22Rv1 (cell line): ENCODE results near the gene PDLIM3.

Experiments
- H3K27ac ChIP-seq: fragments of 450-650 bp; 2 replicates; pipeline ENCODE4 v1.5.1; 2017
- CTCF ChIP-seq: fragments of 450-650 bp; IDR thresholded peaks from 2 replicates; pipeline ENCODE4 v1.5.1; 2017; ENCODE audit warnings: mild to moderate bottlenecking
- ZFX ChIP-seq: fragments of 450-650 bp; IDR thresholded peaks from 2 replicates; pipeline ENCODE4 v1.6.1; 2017; ENCODE audit warnings: antibody characterized with exemption, borderline replicate concordance

PDLIM3 gene

DNA sequence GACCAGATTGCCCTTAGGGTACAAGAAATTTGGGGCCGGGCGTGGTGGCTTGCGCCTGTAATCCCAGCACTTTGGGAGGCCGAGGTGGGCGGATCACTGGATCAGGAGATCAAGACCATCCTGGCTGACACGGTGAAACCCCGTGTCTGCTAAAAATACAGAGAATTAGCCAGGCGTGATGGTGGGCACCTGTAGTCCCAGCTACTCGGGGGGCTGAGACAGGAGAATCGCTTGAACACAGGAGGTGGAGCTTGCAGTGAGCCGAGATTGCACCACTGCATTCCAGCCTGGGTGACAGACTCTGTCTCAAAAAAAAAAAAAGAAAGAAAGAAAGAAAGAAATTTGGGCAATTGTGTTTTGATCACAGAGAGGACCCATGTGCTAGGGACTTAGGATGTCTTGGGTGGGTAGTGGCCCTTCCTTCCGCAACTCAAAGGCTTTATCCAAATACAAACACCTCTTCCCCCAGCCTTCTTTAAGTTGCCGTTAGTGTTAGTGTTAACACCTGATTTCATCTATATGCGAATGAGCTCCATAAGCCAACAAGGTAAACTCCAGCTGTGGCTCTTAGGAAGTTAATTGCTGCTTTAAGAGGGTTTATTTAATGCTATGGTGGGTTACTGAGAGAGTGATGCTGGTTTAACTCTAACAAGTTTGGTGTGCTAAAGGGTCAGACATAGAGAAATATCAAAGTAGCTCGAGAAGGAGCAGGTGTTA, 55.1 kb downstream of the PDLIM3 start:
- TF ChIP-seq ZFX (no peak), CTCF (no peak)
- no peak overlapping the region for H3K27ac ChIP-seq

DNA sequence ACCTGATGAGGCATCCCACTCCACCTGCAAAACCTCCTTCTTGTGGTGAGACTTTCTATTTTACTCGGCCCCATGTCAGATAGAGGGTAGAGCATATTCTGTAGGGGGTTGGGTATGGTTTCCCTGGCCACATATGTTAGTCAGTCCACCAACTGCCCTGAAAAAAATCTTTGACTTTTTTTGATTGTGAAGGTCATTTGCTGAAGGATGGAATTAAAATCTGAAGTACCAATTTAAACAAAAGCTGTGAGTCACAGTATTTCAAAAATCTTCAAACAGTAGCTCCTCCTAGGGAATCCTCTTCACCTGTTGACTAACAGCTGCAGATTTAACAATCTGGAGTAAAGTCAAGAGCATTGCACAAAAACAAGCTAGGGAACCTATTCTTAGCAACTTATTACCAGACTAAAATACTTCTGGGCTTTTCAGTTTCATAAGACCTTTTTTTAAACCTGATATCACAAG, 55.8 kb downstream of the PDLIM3 start:
- H3K27ac ChIP-seq, result no peak overlapping the region
- TF ChIP-seq ZFX (no peak), CTCF (no peak)

DNA sequence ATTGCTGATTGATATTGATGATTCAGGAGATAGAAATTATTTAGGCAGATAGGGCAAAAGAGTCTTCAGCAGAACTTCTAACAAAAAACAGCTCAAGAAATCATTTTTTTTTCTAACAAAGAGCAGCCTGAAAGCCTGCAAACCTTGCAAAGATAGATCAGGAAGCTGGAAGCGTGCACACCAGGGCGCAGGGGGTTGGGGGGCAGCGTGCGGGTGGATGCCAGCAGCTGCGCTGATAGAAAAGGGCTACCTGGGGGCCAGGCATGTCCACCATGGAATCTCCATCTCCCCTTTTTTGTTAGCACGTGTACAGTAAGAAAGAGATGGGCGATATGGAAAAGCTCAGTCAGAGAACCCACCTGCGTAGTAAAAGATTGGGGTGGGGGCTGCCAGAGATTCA, 62.1 kb downstream of the PDLIM3 start:
- no peak overlapping the region for H3K27ac ChIP-seq
- no peak for TF ChIP-seq CTCF
- TF ChIP-seq ZFX, result no peak

DNA sequence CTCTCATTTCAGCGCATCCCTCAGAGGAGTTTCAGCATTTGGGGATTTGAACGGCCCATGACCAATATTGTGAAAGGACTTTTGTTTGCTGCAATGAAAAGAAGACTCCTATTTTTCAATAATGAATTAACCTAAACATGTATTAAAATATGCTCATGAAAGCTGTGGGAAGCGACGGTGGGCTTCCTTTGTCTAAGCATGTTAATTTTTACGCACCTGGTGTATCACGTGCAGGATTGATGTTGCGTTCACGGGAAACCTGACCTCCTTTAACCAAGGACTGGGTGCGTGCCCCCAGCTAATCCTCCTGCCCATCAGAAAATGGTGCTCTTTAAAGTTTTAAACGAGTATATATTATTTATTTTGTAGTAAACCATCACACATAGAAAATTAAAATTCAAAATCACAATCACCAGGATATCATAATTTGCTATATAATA, 63.2 kb downstream of the PDLIM3 start:
- no peak overlapping the region for H3K27ac ChIP-seq
- no peak for TF ChIP-seq ZFX
- no peak for TF ChIP-seq CTCF

DNA sequence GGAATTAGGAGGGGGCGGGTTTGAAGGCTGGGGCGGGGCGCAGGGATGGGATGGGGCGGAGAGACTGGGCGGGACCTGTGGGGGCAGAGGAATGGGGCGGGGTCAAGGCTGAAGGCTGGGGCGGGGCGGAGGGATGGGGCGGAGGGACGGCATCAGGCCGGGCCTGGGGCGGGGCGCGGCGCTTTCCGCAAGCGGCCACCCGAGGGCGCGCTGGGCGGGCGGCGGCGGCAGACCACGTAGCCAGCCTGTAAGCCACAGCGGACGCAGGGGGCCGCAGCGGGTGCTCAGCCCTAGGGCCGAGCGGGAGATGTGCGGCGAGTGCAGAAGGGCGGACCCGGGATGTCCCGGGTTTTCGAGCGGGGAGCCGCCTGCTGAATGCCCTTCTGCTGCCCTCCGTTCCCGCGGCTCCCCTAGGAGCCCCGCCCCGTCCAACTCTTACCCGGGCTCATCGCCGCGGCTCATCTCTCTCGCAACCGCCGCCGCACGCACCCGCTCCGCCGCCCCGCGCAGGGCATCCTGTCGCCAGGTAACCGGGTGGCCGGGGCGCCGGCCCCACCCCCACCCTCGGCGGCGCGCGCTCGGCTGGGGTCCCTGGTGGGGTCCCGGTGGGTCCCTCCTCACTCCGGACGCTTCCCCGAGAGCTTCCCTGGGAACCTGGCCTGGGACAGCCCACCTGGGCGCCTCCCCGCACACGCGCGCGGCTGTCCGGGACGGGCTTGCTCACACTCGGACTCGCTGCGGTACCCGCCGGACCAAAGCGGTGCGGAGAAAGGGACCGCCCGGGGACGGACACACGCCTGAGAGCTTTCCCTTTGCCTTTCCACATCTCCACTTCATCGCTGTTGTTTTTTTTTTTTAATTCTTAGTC, 63.8 kb downstream of the PDLIM3 start, which contains the start of gene CCDC110:
CCDC110 (minus strand) TSS at position 499 of the 868 bp plus-strand sequence; CDS start at position 449, 50 bp downstream.
- H3K27ac ChIP-seq, result 0 out of 2 replicates have a peak within 1 kb of the TSS, but pooled peaks have one; percentile 25

GRCh38 chr4:185470501-185471195, 64.7 kb downstream of the PDLIM3 start:
- 0 out of 2 replicates have a peak overlapping the region, but pooled peaks have one; percentile 25 for H3K27ac ChIP-seq
- TF ChIP-seq CTCF, result no peak
- TF ChIP-seq ZFX, result no peak

More for the DNA sequence above, 63.8 kb downstream of the PDLIM3 start, which contains the start of gene CCDC110:
- TF ChIP-seq CTCF, result peak; percentile 83
- TF ChIP-seq ZFX, result no peak
